Type B pancreatic cell (in vitro differentiated cells): Measurements from ENCODE around the gene TARDBP. TPM values are rescaled to one million over a fixed set of nuclear protein-coding genes. Genes with fewer than 3 reads are reported as not detected.

Experiments
- DNase-seq: peaks from one replicate; pipeline ENCODE4 v3.0.0; 2021; ENCODE audit warnings: mixed read lengths; ENCODE audit not compliant: unreplicated experiment; ENCODE audit errors: extremely low spot score
- H3K27ac Mint-ChIP-seq: 2 replicates; pipeline ENCODE4 v1.8.0; 2021; ENCODE audit warnings: mild to moderate bottlenecking, mixed read lengths
- H3K27me3 Mint-ChIP-seq: 2 replicates; pipeline ENCODE4 v1.8.0; 2021; ENCODE audit warnings: mixed read lengths
- H3K36me3 Mint-ChIP-seq: 2 replicates; pipeline ENCODE4 v1.8.0; 2021; ENCODE audit warnings: mixed read lengths
- H3K4me1 Mint-ChIP-seq: one replicate; pipeline ENCODE4 v1.8.0; 2021; ENCODE audit warnings: mixed read lengths; ENCODE audit not compliant: unreplicated experiment
- H3K4me3 Mint-ChIP-seq: 2 replicates; pipeline ENCODE4 v1.8.0; 2021; ENCODE audit warnings: mild to moderate bottlenecking, mixed read lengths
- H3K9me3 Mint-ChIP-seq: 2 replicates; pipeline ENCODE4 v1.8.0; 2021; ENCODE audit warnings: mixed read lengths
- total RNA-seq: library from RNA; stranded (reverse); gene quantifications from 2 replicates; pipeline ENCODE4 v1.2.1, GENCODE V29; 2021; ENCODE audit warnings: low replicate concordance
- TF ChIP-seq, protein P1 (sequence below): fragments of 200-600 bp; sonication (generic); conservative IDR thresholded peaks from 2 replicates; pipeline ENCODE4 v1.5.0; 2021; ENCODE audit warnings: antibody characterized with exemption, mild to moderate bottlenecking

The TARDBP gene
- total RNA-seq, 1 donor from 2014 or later, result 188 TPM

DNA sequence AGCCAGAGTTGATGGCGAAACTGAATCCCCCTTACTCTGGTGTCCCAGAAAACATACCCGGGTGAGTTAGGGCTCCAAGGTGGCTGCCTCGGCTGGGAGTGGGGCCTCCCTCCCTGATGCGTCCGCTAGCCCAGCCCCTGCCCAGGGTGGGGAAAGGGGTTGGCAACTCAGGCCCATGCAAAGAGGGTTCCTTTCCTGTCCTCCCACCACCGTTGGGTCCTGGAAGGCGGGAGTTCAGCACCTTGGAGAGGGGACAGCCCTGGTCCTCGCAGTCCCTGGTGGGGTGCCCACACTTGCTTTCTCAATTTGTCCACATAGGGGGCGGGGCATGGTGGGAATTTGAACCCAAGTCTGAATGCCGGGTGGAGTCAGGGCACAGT, 41.3 kb downstream of the TARDBP start:
- no peak for DNase-seq
- TF ChIP-seq, protein P1, sequence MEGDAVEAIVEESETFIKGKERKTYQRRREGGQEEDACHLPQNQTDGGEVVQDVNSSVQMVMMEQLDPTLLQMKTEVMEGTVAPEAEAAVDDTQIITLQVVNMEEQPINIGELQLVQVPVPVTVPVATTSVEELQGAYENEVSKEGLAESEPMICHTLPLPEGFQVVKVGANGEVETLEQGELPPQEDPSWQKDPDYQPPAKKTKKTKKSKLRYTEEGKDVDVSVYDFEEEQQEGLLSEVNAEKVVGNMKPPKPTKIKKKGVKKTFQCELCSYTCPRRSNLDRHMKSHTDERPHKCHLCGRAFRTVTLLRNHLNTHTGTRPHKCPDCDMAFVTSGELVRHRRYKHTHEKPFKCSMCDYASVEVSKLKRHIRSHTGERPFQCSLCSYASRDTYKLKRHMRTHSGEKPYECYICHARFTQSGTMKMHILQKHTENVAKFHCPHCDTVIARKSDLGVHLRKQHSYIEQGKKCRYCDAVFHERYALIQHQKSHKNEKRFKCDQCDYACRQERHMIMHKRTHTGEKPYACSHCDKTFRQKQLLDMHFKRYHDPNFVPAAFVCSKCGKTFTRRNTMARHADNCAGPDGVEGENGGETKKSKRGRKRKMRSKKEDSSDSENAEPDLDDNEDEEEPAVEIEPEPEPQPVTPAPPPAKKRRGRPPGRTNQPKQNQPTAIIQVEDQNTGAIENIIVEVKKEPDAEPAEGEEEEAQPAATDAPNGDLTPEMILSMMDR, result no peak
- peaks cover 3% of the 10 kb centered on the region for H3K4me1 Mint-ChIP-seq
- no peak overlapping the region for H3K27ac Mint-ChIP-seq
- no peaks in the 10 kb centered on the region for H3K36me3 Mint-ChIP-seq
- H3K4me3 Mint-ChIP-seq, result no peak overlapping the region
- no peaks in the 10 kb centered on the region for H3K9me3 Mint-ChIP-seq
- H3K27me3 Mint-ChIP-seq, result no peaks in the 10 kb centered on the region

- H3K4me1 Mint-ChIP-seq, result peaks cover 3% of the 10 kb centered on the region
- H3K36me3 Mint-ChIP-seq, result no peaks in the 10 kb centered on the region
- no peak overlapping the region for H3K4me3 Mint-ChIP-seq
- no peak for DNase-seq
- TF ChIP-seq, protein P1, result no peak
- H3K9me3 Mint-ChIP-seq, result no peaks in the 10 kb centered on the region
- H3K27ac Mint-ChIP-seq, result no peak overlapping the region
- H3K27me3 Mint-ChIP-seq, result no peaks in the 10 kb centered on the region
Measured at GRCh38 chr1:11054181-11054580, 41.7 kb downstream of the TARDBP start.

- no peak for DNase-seq
- Mint-ChIP-seq H3K4me1 (peaks cover 3% of the 10 kb centered on the region), H3K27me3 (no peaks in the 10 kb centered on the region), H3K9me3 (no peaks in the 10 kb centered on the region), H3K4me3 (no peak overlapping the region), H3K27ac (no peak overlapping the region), H3K36me3 (no peaks in the 10 kb centered on the region)
- TF ChIP-seq, protein P1, result no peak
Measured at GRCh38 chr1:11054666-11055065, 42.2 kb downstream of the TARDBP start.

DNA sequence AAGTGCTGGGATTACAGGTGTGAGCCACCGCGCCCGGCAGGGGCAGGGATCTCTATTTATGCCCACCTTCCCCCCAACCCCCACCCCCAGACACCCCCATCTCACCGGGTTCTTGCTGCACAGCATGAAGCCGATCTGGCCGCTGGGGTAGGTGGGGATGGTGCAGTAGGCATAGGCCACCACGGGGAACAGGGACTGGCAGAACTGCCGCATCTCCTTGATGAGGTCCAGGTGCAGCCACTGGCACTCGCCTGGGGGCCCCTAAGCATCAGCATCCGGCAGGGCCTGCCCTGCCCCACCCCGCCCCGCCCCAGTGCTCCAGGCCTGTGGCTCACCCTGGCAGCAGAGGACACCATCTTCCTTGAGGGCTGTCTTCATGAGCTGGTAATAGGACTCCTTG, 43.2 kb downstream of the TARDBP start:
- peaks cover 6% of the 10 kb centered on the region for H3K4me1 Mint-ChIP-seq

GRCh38 chr1:11056504-11056903, 44.0 kb downstream of the TARDBP start:
- Mint-ChIP-seq H3K9me3 (no peaks in the 10 kb centered on the region), H3K4me1 (peaks cover 11% of the 10 kb centered on the region), H3K36me3 (no peaks in the 10 kb centered on the region), H3K27ac (no peak overlapping the region), H3K27me3 (no peaks in the 10 kb centered on the region), H3K4me3 (no peak overlapping the region)
- TF ChIP-seq, protein P1, result no peak
- no peak for DNase-seq

More for the DNA sequence above, 43.2 kb downstream of the TARDBP start:
- DNase-seq, result no peak
- Mint-ChIP-seq H3K36me3 (no peaks in the 10 kb centered on the region), H3K9me3 (no peaks in the 10 kb centered on the region), H3K27me3 (no peaks in the 10 kb centered on the region), H3K4me3 (no peak overlapping the region), H3K27ac (no peak overlapping the region)
- TF ChIP-seq, protein P1, result no peak

DNA sequence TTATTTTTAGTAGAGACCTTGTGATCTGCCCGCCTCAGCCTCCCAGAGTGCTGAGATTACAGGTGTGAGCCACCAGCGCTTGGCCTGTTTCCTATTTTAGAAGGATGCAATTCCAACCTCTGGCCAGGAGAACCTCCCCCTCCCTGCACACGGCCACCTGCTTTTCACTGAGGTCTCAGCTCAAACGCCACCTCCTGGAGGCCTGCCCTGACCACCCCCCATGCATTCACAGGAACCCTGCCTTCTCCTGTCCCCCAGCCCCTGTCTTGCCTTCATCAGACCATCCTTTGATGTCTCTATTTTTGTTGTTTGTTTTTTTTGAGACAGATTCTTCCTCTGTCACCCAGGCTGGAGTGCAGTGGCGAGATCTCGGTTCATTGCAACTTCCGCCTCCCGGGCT, 45.0 kb downstream of the TARDBP start:
- Mint-ChIP-seq H3K36me3 (no peaks in the 10 kb centered on the region), H3K27ac (no peak overlapping the region), H3K27me3 (no peaks in the 10 kb centered on the region), H3K9me3 (no peaks in the 10 kb centered on the region), H3K4me1 (peaks cover 11% of the 10 kb centered on the region), H3K4me3 (peak overlapping the region; percentile 51)
- DNase-seq, result no peak
- TF ChIP-seq, protein P1, result no peak
